Measurements from ENCODE around the gene CENPI.

- TF ChIP-seq CTCF (IDR thresholded peaks at IDR 0.05) (no peak), GABPA (IDR thresholded peaks at IDR 0.05; ENCODE audit: low read depth) (no peak), RFX5 (IDR thresholded peaks at IDR 0.05; ENCODE audit: low read length) (no peak), MAX (IDR thresholded peaks at IDR 0.05; ENCODE audit: low read depth) (no peak), PBX3 (IDR thresholded peaks at IDR 0.05) (no peak)
These were observed 38.2 kb downstream of the CENPI start for GRCh38 chrX:101136235-101136634.
